ENCODE measurements around the gene SH2D3C.

- TF ChIP-seq MAFK (IDR thresholded peaks at IDR 0.05; ENCODE audit: low read depth, low read length), result no peak
- TF ChIP-seq CTCF (IDR thresholded peaks at IDR 0.05; ENCODE audit: control extremely low read depth in 1 of 3, insufficient read depth in 1 of 3, low read depth in 1 of 3, low read length in 3 of 3), result no peak
- no peak for TF ChIP-seq SIN3A (conservative IDR thresholded peaks at IDR 0.05 in 1 of 2, IDR thresholded peaks at IDR 0.05 in 1 of 2; ENCODE audit: low read depth in 1 of 2, low read length in 2 of 2)
- no peak for TF ChIP-seq FOSL1 (IDR thresholded peaks at IDR 0.05; ENCODE audit: insufficient read depth, low read depth, low read length)
- TF ChIP-seq CEBPB (IDR thresholded peaks at IDR 0.05; ENCODE audit: low read depth, low read length), result no peak
- TF ChIP-seq EZH2 (IDR thresholded peaks at IDR 0.05; ENCODE audit: low read depth, low read length, severe bottlenecking), result no peak
Observed at GRCh38 chr9:127761491-127761956, 16.9 kb downstream of the SH2D3C start.
